Smooth muscle cell of bladder (primary cell): Measurements from ENCODE around the gene SUPT4H1. TPM values are rescaled to one million over a fixed set of nuclear protein-coding genes. Genes with fewer than 3 reads are reported as not detected.

Experiments
- total RNA-seq: library from RNA; depleted of rRNA; stranded (reverse); fragments of >200 nt; gene quantifications from 2 replicates; pipeline ENCODE4 v1.2.3, GENCODE V29; 2014

SUPT4H1 gene
- total RNA-seq: 34.7 and 41.0 TPM in 2 replicates

DNA sequence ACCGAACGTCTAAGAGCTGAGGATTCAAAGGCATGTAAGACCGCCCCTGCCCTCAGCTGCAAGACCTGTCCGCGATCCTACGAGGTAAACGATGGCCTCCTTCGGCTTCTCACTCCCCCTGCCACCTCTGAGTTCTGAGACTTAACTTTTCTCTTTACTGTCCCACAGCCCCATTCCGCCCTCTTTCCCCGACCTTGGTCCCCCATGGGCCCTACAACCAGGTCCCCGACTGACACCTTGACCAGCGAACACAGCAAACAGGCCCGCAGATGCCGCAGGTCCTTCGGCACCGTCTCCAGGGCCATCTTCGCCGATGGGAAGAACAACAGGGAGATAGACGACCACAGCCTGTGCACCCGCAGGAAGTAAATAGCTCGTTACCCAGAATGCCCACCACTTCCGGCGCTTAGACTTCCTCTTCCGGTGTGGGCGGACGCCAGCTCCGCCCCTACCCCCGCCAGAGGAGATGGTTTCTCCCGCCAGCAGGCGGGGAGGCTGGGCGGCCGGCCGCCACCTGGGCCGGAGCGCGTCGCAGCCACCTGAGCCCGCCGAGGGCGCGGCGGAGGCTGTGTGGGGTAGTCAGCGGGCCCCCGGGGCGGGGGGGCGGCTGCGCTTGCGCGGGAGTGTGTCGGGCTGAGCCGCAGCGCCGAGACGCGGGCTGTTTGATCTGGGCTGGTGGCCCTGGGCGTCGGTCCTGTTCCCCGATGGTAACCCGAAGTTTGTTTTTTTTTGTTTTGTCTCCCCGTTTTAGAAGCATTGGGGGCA is at the start of gene SUPT4H1:
SUPT4H1 (minus strand) TSS at position 371 of the 765 bp plus-strand sequence; CDS start at position 305, 66 bp downstream.

DNA sequence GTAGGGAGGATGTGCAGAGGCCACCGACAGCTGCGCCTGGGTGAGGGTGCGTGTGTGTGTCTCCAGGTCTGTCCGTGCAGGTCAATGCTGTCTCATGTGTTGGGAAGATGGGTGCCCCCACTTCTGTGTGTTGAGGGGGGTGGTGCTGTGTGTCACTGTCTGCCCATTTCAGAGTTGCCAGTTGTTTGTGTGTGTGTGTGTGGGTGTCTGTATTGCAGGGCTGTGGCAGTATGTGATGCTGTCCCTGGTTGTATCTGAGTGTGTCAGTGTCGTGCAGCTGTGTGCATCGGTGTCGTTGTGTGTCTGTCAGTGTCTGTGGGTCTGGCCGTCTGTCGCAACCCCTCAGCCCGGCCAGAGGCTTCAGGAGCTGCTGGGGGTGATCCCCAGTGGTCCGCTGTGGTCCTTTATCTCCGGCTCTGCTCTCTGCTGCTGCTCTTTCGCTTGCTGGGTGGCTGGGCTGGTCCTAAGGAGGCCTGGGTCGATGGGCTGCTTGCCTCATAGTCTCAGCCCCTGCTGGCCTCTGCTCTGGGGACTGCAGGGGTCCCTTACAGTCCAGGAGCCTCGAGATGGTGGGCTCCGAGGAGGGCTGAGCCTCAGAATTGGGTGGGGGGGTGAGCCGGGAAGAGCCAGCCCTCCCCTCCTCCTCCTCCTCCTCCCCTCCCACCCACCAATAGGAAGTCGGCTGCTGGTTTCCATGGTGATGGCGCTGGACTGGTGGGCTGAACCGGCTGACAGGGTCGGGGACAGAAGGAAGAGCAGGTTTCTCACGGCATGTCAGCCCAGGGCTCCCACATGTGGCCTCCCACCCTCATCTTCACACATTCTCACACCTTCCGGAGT is 23.6 kb downstream of the SUPT4H1 start, which contains the start of gene TSPOAP1:
TSPOAP1 (minus strand) TSS at position 601 of the 840 bp plus-strand sequence. CDS start 875 bp downstream, outside the sequence.

Other genes with a start within 250 kb of the SUPT4H1 start
- not detected in 2 replicates for gene OR4D1, start 203.8 kb downstream of the SUPT4H1 start, total RNA-seq
- not detected in 2 replicates for gene OR4D2, start 185.2 kb downstream of the SUPT4H1 start, total RNA-seq
- not detected in 2 replicates for gene EPX, start 159.5 kb downstream of the SUPT4H1 start, total RNA-seq
- gene MKS1, start 132.9 kb downstream of the SUPT4H1 start, total RNA-seq: 13.2 and 14.2 TPM in 2 replicates
- not detected in 2 replicates for gene LPO, start 113.6 kb downstream of the SUPT4H1 start, total RNA-seq
- gene MPO, start 71.3 kb downstream of the SUPT4H1 start, total RNA-seq: 0.09 TPM in 1 of 2 replicates, not detected in the other
- gene TSPOAP1, start 23.4 kb downstream of the SUPT4H1 start, total RNA-seq: 0.43 and 0.65 TPM in 2 replicates
- not detected in 2 replicates for gene RNF43, start 65.3 kb upstream of the SUPT4H1 start, total RNA-seq
- not detected in 2 replicates for gene HSF5, start 136.2 kb upstream of the SUPT4H1 start, total RNA-seq
- gene MTMR4, start 162.4 kb upstream of the SUPT4H1 start, total RNA-seq: 28.7 and 37.2 TPM in 2 replicates